GM19468 (cell line): ENCODE measurements around the gene PRDM15.

Source experiments
- ATAC-seq: cut with Tn5 transposase; IDR thresholded peaks from one replicate; pipeline ENCODE4 v1.9.1; 2021; ENCODE audit warnings: mild to moderate bottlenecking, moderate library complexity, moderate number of reproducible peaks; ENCODE audit not compliant: unreplicated experiment; ENCODE audit errors: extremely low read depth

Gene PRDM15

GRCh38 chr21:41759214-41759840, 119.8 kb downstream of the PRDM15 start:
- no peak for ATAC-seq

- no peak for ATAC-seq
These were observed 120.6 kb downstream of the PRDM15 start for GRCh38 chr21:41758550-41758949.

DNA sequence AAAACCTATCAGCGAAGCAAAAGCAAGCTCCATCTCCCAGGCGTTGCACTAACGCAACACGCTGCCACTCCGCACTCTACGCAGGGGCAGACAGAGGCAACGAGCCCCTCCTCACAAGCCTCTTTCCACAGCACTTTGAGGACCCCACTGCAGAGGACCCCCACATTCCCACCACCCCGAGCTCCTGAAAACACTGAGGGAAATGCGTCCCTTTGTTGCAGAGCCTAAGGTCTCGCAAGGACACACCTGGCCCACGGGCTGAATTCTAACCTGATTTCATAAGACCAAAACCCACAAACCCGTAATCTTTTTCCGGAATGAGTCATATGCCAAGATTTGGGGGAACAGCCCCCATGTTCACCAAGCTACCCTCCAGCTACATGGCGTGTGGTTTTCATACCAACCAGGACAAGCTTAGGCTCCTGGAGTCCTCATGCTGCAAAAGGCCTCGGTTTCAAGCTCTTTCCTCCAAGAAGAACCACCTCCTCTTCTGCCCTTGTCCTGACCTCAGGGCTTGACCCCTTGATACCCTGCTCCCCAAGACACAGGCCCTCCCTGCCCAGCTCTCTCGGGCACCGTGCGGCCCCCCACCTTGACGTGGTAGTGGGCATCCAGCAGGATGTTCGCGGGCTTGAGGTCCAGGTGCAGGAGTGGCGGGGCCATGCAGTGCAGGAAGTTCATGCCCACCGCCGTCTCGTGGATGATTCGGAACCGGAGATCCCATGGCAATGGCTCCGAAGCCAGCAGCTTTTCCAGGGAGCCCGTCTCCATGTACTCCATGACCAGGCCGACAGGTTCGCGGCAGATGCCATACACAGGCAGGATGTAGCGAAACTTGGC, 123.0 kb downstream of the PRDM15 start:
- no peak for ATAC-seq

DNA sequence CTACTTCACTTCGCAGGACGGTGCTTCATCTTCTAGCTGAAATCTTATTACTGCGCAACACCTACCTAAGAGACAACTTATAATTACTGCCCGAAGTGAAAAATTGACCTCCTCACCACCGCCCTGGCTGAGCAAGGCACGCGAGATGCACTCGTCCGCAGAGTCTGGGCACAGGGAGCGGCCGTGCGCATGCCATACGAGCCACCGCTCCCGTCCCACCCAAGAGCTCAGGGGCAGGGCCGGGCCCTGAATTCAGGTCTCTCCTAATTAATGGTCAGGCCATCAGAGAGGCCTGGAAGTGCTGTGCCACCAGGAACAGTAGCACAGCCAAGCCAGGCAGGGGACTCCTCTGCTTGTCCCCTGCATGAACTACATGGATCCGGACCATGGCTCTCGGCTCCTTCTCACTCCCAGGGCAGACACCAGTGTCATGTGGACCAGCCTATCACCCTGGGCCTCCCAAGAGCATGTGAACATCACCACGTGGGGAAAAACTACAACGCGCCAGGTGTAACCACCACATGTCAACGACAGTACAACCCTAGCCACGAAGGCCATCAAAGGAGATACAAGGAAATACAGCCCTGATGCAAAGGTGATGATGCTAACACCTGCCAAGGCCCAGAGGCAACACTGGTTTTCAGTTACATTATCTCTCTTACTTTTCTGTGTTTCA, 123.7 kb downstream of the PRDM15 start:
- no peak for ATAC-seq

DNA sequence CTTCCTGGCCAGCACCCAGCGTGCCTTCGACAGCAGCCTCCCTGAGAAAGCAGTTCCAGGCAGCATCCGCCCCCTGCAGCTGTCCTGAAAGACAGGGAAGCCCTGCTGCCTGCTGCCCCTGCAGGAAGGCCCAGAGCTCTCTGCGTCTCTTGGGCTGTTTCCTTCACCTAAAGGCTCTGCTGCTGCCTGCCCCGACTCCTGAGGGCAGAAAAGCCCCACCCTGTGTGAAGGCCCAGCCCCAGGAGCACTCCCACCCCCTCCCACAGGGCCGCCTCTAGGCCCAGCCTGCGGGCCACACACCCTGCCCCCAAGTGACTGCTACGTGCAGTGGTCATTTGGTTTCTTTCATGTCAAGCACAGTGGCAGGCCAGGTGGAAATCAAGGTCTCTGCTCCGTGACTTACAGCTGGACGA, 124.7 kb downstream of the PRDM15 start:
- no peak for ATAC-seq

GRCh38 chr21:41753006-41753898, 125.9 kb downstream of the PRDM15 start:
- no peak for ATAC-seq

- ATAC-seq: no peak
These were observed 126.9 kb downstream of the PRDM15 start for GRCh38 chr21:41752231-41752681.

- ATAC-seq: no peak
These were observed 127.5 kb downstream of the PRDM15 start for GRCh38 chr21:41751611-41752011.

GRCh38 chr21:41750532-41751151, 128.5 kb downstream of the PRDM15 start:
- no peak for ATAC-seq

- ATAC-seq: no peak
These were observed 129.1 kb downstream of the PRDM15 start for GRCh38 chr21:41750051-41750450.

- ATAC-seq: no peak
These were observed 129.9 kb downstream of the PRDM15 start for GRCh38 chr21:41749286-41749685.
